Renal pelvis (tissue), 12 donors: ENCODE measurements around the gene CCDC144A. TPM values are rescaled to one million over a fixed set of nuclear protein-coding genes. Genes with fewer than 3 reads are reported as not detected.
A peak's percentile ranks its signal among the peaks of the same experiment; 100 is the strongest.
"Not testable (repeated sequence)": the region's sequence is repeated elsewhere in the genome, so short reads cannot be mapped to it uniquely, and the experiment has no call there.

Source experiments
- DNase-seq: peaks from one replicate; pipeline ENCODE4 v3.0.0-alpha.2; 2013
- long read RNA-seq, 16 experiments: transcript quantifications; one replicate each; lab custom pipeline, GENCODE V29; 2026
- polyA plus RNA-seq, 3 donors: library from polyadenylated mRNA; unstranded; fragments of 120-200 nt; gene quantifications; one replicate each; pipeline ENCODE4 v1.2.1, GENCODE V29; 2013; ENCODE audit not compliant: insufficient read length in 3 of 3

The CCDC144A gene, protein sequence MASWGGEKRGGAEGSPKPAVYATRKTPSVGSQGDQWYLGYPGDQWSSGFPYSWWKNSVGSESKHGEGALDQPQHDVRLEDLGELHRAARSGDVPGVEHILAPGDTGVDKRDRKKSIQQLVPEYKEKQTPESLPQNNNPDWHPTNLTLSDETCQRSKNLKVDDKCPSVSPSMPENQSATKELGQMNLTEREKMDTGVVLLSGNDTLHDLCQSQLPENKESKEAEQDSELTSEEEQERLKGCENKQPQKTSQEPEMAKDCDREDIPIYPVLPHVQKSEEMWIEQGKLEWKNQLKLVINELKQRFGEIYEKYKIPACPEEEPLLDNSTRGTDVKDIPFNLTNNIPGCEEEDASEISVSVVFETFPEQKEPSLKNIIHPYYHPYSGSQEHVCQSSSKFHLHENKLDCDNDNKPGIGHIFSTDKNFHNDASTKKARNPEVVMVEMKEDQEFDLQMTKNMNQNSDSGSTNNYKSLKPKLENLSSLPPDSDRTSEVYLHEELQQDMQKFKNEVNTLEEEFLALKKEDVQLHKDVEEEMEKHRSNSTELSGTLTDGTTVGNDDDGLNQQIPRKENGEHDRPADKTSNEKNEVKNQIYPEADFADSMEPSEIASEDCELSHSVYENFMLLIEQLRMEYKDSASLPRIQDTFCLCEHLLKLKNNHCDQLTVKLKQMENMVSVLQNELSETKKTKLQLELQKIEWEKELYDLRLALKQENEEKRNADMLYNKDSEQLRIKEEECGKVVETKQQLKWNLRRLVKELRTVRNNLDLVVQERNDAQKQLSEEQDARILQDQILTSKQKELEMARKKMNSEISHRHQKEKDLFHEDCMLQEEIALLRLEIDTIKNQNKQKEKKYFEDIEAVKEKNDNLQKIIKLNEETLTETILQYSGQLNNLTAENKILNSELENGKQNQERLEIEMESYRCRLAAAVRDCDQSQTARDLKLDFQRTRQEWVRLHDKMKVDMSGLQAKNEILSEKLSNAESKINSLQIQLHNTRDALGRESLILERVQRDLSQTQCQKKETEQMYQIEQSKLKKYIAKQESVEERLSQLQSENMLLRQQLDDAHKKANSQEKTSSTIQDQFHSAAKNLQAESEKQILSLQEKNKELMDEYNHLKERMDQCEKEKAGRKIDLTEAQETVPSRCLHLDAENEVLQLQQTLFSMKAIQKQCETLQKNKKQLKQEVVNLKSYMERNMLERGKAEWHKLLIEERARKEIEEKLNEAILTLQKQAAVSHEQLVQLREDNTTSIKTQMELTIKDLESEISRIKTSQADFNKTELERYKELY (N-terminal part only)
- polyA plus RNA-seq = 1 to 10 TPM in 2 of 3 donors, under 1 TPM in 1; 0.79 to 9.3 (median 5.2) TPM
- long read RNA-seq, donor 1 = 0 reads
- long read RNA-seq, donor 2 = 0 reads
- long read RNA-seq, donor 3 = 0 reads
- long read RNA-seq, donor 4 = 0 reads
- long read RNA-seq, donor 5 = 0 reads
- long read RNA-seq, donor 6 = 0 reads
- long read RNA-seq, donor 7 = 0 reads
- long read RNA-seq, donor 8 = 0 reads
- long read RNA-seq, donor 9, partial matches to known transcripts = 0 of 1 reads
- long read RNA-seq, donor 9, other reads (novel, unspliced or antisense) = 0 of 1 reads
- long read RNA-seq, donor 10 = 0 reads
- long read RNA-seq, donor 11 = 0 reads
- long read RNA-seq, donor 12 = 0 reads
- long read RNA-seq, donor 13 = 0 reads
- long read RNA-seq, donor 14 = 0 reads
- long read RNA-seq, donor 15 = 0 reads
- long read RNA-seq, donor 16 = 0 reads

DNA sequence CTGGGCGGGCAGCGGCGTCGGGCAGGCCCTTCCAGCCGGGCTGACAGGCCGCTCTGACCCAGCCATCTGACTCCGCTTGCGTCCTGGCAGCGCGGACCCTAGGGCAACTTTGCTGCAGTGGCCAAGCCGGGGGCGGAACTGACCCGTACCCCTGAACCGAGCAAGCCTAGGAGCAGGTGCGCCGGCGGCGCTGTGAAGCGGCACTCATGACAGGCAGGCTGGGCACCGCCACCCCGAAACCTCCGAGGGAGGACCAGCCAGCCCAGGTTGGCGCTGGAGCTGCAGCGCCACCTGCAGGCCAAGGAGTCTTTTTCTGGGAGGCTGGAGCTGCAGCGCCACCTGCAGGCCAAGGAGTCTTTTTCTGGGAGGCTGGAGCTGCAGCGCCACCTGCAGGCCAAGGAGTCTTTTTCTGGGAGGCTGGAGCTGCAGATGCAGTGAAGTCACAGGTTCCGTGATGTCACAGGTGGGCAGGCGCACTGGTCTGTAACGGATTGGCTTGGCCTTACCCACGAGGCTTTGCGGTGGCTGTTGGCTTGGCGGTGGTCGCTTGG, at the start of gene CCDC144A:
CCDC144A (plus strand) TSS at position 511 of the 551 bp plus-strand sequence. CDS start 160 bp downstream, outside the sequence.
- DNase-seq = not testable (repeated sequence)

GRCh38 chr17:16649585-16649984, 40.5 kb upstream of the CCDC144A start:
- DNase-seq = no peak

GRCh38 chr17:16652252-16652651, 37.8 kb upstream of the CCDC144A start:
- no peak for DNase-seq

GRCh38 chr17:16652847-16653366, 37.1 kb upstream of the CCDC144A start:
- DNase-seq = peak; percentile 0

DNA sequence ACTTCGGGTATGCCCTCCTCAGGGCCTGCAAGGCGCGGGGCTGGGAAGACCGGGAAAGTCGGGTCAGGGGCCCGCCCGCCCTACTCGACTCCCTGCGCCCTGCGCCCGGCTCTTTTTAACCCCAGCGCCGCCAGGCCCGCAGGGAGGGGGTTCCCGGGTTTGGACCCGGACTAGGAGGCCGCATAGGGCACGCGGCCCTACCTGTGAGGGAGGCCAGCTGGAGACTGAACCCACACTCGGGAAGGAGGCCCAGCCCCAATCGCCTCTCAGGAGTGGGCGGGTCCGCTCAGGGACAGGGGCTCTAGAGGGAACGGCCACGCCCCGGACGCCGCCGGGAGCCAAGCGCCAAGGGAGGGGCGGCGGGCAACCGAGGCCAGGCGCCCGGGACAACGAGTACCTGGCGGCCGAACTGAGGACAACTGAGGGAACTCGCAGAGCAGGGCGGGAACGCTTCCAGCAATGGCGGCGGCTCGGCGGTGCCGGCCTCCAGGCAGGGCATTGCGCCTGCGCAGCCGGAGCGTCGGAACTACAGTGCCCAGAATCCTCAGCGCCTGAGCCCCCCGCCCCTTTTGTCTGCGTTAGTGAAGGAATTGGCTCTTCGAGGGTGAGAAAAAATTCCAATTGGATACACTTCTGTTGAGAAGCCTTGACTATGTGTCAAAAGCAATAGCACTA, 36.5 kb upstream of the CCDC144A start, which contains the start of gene ZNF624:
ZNF624 (minus strand) TSS at position 484 of the 675 bp plus-strand sequence.
- DNase-seq = peak; percentile 93

- DNase-seq = no peak
Observed at GRCh38 chr17:16661217-16661616, 28.8 kb upstream of the CCDC144A start.

GRCh38 chr17:16662936-16663335, 27.1 kb upstream of the CCDC144A start:
- no peak for DNase-seq

DNA sequence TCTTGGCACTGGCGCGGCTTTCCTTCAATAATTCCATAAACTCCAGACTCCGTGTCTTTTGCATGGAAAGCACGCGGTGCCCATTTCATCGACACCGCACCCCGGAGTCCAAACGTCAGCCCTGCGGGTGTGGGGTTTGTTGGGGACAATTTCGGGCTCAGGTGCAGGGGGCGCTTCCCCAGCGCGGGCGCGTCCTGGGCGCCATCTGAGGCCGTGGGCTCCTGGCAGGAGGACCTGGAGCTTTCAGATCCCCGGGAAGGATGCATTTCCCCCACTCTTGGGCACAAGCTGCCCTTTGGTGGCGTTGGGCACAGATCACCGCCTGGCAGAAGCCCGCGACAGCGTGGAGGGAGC, 23.5 kb upstream of the CCDC144A start:
- DNase-seq = not testable (repeated sequence)

GRCh38 chr17:16666907-16667636, 23.0 kb upstream of the CCDC144A start:
- DNase-seq = not testable (repeated sequence)

DNA sequence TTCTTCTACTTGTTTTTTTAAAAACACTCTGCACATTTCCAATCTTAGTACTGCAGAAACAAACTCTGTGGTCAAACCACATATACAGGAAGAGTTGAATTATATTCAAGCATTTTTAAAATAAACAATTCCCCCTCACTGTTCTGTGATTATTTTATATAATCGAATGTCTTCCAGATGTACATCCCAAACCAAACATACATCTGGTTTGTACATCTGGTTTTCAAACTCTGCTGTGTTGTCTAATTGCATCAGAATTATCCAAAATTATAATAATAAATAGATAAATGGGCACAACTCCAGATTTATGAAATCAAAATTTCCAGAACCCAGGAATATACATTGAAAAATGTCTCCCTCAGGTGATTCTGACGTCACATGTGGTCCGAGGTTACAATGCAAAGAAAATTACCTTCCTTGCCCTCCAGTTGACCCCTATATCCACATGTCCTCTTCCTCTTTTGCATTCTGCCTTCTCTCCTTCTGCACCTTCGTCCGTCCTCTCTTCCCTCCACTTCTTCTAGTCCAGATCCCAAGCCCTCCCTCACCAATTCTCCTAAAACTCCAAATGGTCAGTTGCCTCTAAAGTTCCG, 13.3 kb upstream of the CCDC144A start:
- no peak for DNase-seq

- not testable (repeated sequence) for DNase-seq
Observed at GRCh38 chr17:16683290-16684138, 6.5 kb upstream of the CCDC144A start.

DNA sequence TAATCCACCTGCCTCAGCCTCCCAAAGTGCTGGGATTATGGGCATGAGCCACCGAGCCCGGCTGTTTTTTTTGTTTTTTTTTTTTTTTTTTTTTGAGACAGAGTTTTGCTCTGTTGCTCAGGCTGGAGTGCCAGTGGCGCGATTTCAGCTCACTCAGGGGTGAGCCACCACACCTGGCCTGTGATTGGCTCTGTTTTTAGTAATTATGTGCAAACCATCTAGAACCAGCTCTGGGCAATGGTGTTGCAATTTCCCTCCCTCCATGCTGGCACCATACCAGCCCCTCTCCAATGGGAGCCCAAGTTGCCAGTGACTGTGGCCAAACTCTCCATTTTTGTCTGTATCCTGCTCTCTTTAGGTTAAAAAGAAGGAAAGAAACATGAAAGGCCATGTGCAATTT, 4.0 kb upstream of the CCDC144A start:
- not testable (repeated sequence) for DNase-seq

DNA sequence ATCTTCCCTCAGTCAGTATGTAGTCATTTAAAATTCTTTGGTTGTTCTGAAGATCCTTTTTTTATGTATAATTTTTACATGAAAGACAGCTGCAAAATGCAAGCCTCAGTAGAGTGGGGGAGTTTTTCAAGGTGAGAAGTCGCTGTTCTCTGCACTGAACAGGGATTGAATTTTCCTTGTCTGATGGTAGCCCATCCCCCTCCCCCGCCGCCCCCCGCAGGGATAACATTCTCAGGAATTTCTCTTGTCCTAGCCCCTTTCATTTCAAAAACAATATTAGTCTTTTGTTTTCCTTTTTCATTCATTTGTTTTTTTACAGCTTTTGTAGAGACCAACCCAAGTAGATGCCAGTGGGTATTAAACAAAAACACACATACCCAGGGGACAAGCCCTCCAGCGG, 2.9 kb upstream of the CCDC144A start:
- not testable (repeated sequence) for DNase-seq

DNA sequence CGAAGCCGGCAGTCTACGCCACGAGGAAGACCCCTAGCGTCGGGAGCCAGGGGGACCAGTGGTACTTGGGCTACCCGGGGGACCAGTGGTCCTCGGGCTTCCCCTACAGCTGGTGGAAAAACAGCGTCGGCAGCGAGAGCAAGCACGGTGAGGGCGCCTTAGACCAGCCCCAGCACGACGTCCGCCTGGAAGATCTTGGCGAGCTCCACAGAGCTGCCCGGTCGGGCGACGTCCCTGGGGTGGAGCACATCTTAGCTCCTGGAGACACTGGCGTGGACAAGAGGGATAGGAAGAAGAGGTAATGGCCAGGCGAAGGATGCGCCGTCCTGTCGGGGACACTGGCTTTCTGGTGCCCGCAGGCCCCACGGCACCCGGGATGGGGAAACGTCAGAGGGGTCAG, 406 bp downstream of the CCDC144A start:
- DNase-seq = not testable (repeated sequence)

DNA sequence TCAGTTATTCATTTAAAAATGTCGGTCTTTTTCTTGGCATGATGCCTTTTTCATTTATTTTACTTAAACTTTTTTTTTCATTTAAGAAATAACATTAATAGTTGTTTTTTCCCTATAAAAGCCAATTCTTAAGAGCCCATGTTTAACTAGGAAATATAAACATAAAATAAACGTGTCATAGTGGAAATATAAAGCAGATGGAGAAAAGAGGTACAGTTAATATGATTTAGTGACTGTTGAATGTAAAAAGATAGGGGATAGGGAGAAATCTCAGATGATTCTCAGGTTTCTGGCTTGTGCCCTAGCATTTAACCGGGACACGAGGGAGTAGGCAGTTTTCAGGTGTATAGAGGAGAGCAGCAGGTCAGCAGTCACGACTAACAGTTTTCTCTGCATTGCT, 7.6 kb downstream of the CCDC144A start:
- DNase-seq = not testable (repeated sequence)

- DNase-seq = not testable (repeated sequence)
Observed at GRCh38 chr17:16745492-16746203, 55.6 kb downstream of the CCDC144A start.

DNA sequence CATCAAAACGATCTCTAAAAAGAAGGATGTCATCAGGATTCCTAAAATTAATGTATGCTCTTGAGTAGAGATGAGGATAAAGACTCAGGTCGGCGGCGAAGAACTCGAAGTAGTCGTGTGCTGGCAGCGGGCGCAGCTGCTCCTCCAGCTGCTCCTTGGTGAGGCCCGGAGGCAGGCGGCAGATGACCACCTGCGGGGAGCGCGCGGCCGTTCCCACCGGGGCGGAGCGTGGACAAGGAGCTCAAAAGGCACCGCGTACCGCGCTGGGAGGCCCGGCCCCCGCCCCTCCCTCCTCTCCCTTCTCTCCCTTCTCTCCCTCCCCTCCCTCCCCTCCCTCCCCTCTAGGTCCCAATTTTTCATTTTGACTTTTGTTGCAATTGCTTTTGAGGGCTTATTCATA, 56.5 kb downstream of the CCDC144A start:
- not testable (repeated sequence) for DNase-seq
